HepG2 (cell line): ENCODE measurements around the gene RAB34. TPM values are rescaled to one million over a fixed set of nuclear protein-coding genes. Genes with fewer than 3 reads are reported as not detected.
A peak's percentile ranks its signal among the peaks of the same experiment; 100 is the strongest.

Source experiments
- ATAD3A ChIP-seq: sonication (generic); formaldehyde crosslinking; IDR thresholded peaks from 2 replicates; pipeline ENCODE4 v1.4.0; 2020; ENCODE audit warnings: missing genetic modification reagents
- ELF3 ChIP-seq: IDR thresholded peaks from 2 replicates; pipeline ENCODE4 v1.6.1; 2016; ENCODE audit warnings: missing genetic modification reagents, missing compliant biosample characterization
- FIP1L1 ChIP-seq: fragments of 200-400 bp; formaldehyde crosslinking; IDR thresholded peaks from 2 replicates; pipeline ENCODE4 v1.6.1; 2018; ENCODE audit warnings: low read depth, mild to moderate bottlenecking, low read length, moderate library complexity, borderline replicate concordance; ENCODE audit not compliant: insufficient read depth
- HNRNPUL1 ChIP-seq: fragments of 200-400 bp; formaldehyde crosslinking; IDR thresholded peaks from 2 replicates; pipeline ENCODE4 v1.6.1; 2017; ENCODE audit warnings: low read depth, mild to moderate bottlenecking, low read length, moderate library complexity
- ZBTB42 ChIP-seq: sonication (generic); formaldehyde crosslinking; IDR thresholded peaks from 2 replicates; pipeline ENCODE4 v1.5.0; 2020; ENCODE audit warnings: mild to moderate bottlenecking, missing genetic modification reagents
- ZNF121 ChIP-seq: sonication (generic); formaldehyde crosslinking; IDR thresholded peaks from 2 replicates; pipeline ENCODE4 v1.5.0; 2020; ENCODE audit warnings: mild to moderate bottlenecking, missing genetic modification reagents
- ZNF660 ChIP-seq: sonication (generic); formaldehyde crosslinking; IDR thresholded peaks from 2 replicates; pipeline ENCODE4 v1.5.1; 2020; ENCODE audit warnings: mild to moderate bottlenecking, low read depth, missing genetic modification reagents, borderline replicate concordance
- ZNF703 ChIP-seq: sonication (generic); formaldehyde crosslinking; IDR thresholded peaks from 2 replicates; pipeline ENCODE4 v1.5.1; 2020; ENCODE audit warnings: missing genetic modification reagents, mild to moderate bottlenecking, moderate library complexity, borderline replicate concordance
- ZNF891 ChIP-seq: sonication (generic); formaldehyde crosslinking; IDR thresholded peaks from 2 replicates; pipeline ENCODE4 v1.5.0; 2020; ENCODE audit warnings: mild to moderate bottlenecking, missing genetic modification reagents
- ZSCAN31 ChIP-seq: sonication (generic); formaldehyde crosslinking; IDR thresholded peaks from 2 replicates; pipeline ENCODE4 v1.5.0; 2020; ENCODE audit warnings: low read depth, mild to moderate bottlenecking, missing genetic modification reagents
- polyA plus RNA-seq, 8 experiments: library from polyadenylated mRNA; depleted of rRNA in 3 of 8; stranded (reverse) in 7 of 8; unstranded in 1 of 8; fragments of >200 nt; fragmentation: Illumina TruSeq in 4 of 8; extraction: Trizol in 4 of 8; gene quantifications; 2 replicates each; pipeline versions ENCODE4 v1.2.1 to v1.2.3, GENCODE V29; 2011 to 2016; ENCODE audit warnings: low read depth in 4 of 8, missing spikeins in 1 of 8, mixed read lengths in 1 of 8; ENCODE audit not compliant: insufficient read depth in 1 of 8
- total RNA-seq, 5 experiments: library from RNA; depleted of rRNA; stranded (reverse); fragments of >200 nt; fragmentation: Illumina TruSeq; extraction: Trizol; gene quantifications; 2 replicates each; pipeline ENCODE4 v1.2.3, GENCODE V29; 2016; ENCODE audit warnings: low read depth in 1 of 5
- TF ChIP-seq, protein P1 (sequence below): sonication (generic); formaldehyde crosslinking; IDR thresholded peaks from one replicate; pipeline ENCODE4 v1.5.1; 2020; ENCODE audit warnings: mild to moderate bottlenecking, missing genetic modification reagents; ENCODE audit errors: not compliant biosample characterization
- TF ChIP-seq, protein P2 (sequence below): sonication (generic); formaldehyde crosslinking; IDR thresholded peaks from 2 replicates; pipeline ENCODE4 v1.4.0; 2020; ENCODE audit warnings: missing genetic modification reagents
- TF ChIP-seq, protein P3 (sequence below): IDR thresholded peaks from 2 replicates; pipeline ENCODE4 v1.6.1; 2016; ENCODE audit warnings: low read depth, borderline replicate concordance
- TF ChIP-seq, protein P4 (sequence below): sonication (generic); formaldehyde crosslinking; IDR thresholded peaks from 2 replicates; pipeline ENCODE4 v1.4.0; 2020; ENCODE audit warnings: missing genetic modification reagents

RAB34 gene
- total and polyA plus RNA-seq, 2 of the 13 experiments (the other 11 are each of a cell fraction or from before 2014, with no cell fraction given), result 0.49 TPM; not detected in 1

DNA sequence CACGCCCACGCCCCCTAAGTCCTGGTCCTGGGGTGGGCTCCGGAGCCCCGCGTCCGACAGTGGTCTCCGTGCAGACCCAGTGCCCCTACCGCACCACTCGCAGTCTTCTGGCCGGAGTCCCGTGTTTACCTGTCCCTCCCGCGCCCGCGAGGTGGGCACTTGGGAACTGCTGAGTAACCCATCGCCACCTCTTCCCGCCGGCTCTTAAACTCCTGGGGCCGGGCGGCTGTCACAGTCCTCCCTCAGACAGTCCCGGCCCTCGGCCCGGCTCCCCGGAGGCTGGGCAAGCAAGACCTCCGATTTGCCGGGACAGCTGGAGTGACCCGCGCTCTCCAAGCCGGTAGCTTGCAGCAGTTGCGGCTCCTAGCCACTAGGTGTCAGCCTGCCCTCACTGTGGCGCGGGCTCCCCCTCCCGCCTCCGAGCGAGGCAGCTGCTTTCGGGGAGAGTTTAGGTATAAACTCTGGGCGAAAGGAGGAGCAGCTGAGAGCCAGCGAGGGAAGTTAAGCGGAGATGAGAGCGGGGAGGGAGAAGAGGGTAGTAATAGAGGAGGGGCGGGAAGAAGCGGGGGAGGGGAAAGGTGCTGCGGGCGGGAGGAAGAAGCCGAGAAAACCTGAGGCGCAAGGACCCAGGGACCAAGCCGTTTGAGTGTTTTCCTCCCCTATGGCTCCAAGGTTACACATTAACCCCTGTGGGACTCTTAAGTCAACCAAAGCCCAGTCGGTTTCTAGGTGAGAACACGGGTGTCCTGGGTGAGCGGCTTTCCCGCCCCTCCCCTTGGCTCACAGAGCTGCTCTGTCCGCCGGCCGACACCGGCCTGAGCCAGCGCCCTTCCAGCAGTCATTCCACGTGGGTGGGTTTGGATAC is 9.2 kb upstream of the RAB34 start (continued):
- TF ChIP-seq ZNF660 (CRISPR knock-in tag), result no peak
- TF ChIP-seq HNRNPUL1, result no peak
- no peak; the same call in 1 of the 2 replicates for TF ChIP-seq ZNF891 (CRISPR knock-in tag)
- TF ChIP-seq, protein P1, sequence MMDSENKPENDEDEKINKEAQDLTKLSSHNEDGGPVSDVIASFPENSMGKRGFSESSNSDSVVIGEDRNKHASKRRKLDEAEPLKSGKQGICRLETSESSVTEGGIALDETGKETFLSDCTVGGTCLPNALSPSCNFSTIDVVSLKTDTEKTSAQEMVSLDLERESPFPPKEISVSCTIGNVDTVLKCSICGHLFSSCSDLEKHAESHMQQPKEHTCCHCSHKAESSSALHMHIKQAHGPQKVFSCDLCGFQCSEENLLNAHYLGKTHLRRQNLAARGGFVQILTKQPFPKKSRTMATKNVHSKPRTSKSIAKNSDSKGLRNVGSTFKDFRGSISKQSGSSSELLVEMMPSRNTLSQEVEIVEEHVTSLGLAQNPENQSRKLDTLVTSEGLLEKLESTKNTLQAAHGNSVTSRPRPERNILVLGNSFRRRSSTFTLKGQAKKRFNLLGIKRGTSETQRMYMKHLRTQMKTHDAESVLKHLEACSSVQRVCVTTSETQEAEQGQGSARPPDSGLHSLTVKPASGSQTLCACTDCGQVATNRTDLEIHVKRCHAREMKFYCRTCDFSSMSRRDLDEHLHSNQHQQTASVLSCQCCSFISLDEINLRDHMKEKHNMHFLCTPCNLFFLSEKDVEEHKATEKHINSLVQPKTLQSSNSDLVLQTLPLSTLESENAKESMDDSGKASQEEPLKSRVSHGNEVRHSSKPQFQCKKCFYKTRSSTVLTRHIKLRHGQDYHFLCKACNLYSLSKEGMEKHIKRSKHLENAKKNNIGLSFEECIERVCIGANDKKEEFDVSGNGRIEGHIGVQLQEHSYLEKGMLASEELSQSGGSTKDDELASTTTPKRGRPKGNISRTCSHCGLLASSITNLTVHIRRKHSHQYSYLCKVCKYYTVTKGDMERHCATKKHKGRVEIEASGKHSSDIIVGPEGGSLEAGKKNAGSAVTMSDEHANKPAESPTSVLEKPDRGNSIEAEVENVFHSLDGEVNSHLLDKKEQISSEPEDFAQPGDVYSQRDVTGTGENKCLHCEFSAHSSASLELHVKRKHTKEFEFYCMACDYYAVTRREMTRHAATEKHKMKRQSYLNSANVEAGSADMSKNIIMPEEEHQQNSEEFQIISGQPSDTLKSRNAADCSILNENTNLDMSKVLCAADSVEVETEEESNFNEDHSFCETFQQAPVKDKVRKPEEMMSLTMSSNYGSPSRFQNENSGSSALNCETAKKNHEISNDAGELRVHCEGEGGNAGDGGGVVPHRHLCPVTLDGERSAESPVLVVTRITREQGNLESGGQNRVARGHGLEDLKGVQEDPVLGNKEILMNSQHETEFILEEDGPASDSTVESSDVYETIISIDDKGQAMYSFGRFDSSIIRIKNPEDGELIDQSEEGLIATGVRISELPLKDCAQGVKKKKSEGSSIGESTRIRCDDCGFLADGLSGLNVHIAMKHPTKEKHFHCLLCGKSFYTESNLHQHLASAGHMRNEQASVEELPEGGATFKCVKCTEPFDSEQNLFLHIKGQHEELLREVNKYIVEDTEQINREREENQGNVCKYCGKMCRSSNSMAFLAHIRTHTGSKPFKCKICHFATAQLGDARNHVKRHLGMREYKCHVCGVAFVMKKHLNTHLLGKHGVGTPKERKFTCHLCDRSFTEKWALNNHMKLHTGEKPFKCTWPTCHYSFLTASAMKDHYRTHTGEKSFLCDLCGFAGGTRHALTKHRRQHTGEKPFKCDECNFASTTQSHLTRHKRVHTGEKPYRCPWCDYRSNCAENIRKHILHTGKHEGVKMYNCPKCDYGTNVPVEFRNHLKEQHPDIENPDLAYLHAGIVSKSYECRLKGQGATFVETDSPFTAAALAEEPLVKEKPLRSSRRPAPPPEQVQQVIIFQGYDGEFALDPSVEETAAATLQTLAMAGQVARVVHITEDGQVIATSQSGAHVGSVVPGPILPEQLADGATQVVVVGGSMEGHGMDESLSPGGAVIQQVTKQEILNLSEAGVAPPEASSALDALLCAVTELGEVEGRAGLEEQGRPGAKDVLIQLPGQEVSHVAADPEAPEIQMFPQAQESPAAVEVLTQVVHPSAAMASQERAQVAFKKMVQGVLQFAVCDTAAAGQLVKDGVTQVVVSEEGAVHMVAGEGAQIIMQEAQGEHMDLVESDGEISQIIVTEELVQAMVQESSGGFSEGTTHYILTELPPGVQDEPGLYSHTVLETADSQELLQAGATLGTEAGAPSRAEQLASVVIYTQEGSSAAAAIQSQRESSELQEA (CRISPR knock-in tag), result no peak
- TF ChIP-seq ZNF703 (CRISPR knock-in tag), result no peak
- no peak; the same call in 1 of the 2 replicates for TF ChIP-seq ZBTB42
- TF ChIP-seq ZSCAN31 (CRISPR knock-in tag), result no peak; the same call in 1 of the 2 replicates
- TF ChIP-seq, protein P2, sequence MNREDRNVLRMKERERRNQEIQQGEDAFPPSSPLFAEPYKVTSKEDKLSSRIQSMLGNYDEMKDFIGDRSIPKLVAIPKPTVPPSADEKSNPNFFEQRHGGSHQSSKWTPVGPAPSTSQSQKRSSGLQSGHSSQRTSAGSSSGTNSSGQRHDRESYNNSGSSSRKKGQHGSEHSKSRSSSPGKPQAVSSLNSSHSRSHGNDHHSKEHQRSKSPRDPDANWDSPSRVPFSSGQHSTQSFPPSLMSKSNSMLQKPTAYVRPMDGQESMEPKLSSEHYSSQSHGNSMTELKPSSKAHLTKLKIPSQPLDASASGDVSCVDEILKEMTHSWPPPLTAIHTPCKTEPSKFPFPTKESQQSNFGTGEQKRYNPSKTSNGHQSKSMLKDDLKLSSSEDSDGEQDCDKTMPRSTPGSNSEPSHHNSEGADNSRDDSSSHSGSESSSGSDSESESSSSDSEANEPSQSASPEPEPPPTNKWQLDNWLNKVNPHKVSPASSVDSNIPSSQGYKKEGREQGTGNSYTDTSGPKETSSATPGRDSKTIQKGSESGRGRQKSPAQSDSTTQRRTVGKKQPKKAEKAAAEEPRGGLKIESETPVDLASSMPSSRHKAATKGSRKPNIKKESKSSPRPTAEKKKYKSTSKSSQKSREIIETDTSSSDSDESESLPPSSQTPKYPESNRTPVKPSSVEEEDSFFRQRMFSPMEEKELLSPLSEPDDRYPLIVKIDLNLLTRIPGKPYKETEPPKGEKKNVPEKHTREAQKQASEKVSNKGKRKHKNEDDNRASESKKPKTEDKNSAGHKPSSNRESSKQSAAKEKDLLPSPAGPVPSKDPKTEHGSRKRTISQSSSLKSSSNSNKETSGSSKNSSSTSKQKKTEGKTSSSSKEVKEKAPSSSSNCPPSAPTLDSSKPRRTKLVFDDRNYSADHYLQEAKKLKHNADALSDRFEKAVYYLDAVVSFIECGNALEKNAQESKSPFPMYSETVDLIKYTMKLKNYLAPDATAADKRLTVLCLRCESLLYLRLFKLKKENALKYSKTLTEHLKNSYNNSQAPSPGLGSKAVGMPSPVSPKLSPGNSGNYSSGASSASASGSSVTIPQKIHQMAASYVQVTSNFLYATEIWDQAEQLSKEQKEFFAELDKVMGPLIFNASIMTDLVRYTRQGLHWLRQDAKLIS (CRISPR knock-in tag), result no peak
- TF ChIP-seq, protein P3, sequence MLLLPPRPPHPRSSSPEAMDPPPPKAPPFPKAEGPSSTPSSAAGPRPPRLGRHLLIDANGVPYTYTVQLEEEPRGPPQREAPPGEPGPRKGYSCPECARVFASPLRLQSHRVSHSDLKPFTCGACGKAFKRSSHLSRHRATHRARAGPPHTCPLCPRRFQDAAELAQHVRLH (CRISPR knock-in tag), result peak; percentile 67; the same call in 1 of the 2 replicates
- no peak for TF ChIP-seq ZNF121 (CRISPR knock-in tag)
- TF ChIP-seq, protein P4, sequence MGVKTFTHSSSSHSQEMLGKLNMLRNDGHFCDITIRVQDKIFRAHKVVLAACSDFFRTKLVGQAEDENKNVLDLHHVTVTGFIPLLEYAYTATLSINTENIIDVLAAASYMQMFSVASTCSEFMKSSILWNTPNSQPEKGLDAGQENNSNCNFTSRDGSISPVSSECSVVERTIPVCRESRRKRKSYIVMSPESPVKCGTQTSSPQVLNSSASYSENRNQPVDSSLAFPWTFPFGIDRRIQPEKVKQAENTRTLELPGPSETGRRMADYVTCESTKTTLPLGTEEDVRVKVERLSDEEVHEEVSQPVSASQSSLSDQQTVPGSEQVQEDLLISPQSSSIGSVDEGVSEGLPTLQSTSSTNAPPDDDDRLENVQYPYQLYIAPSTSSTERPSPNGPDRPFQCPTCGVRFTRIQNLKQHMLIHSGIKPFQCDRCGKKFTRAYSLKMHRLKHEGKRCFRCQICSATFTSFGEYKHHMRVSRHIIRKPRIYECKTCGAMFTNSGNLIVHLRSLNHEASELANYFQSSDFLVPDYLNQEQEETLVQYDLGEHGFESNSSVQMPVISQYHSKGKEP, result no peak
- 0 out of 2 replicates have a peak, but pooled peaks have one; percentile 9 for TF ChIP-seq ELF3
- TF ChIP-seq FIP1L1, result no peak
- no peak for TF ChIP-seq ATAD3A (CRISPR knock-in tag)
